Measurements from ENCODE around the gene DHRS4. TPM values are rescaled to one million over a fixed set of nuclear protein-coding genes. Genes with fewer than 3 reads are reported as not detected.

The DHRS4 gene
- total and polyA plus RNA-seq, 2 of the 13 experiments (the other 11 are each of a cell fraction or from before 2014, with no cell fraction given): 23.9 to 45.1 TPM

DNA sequence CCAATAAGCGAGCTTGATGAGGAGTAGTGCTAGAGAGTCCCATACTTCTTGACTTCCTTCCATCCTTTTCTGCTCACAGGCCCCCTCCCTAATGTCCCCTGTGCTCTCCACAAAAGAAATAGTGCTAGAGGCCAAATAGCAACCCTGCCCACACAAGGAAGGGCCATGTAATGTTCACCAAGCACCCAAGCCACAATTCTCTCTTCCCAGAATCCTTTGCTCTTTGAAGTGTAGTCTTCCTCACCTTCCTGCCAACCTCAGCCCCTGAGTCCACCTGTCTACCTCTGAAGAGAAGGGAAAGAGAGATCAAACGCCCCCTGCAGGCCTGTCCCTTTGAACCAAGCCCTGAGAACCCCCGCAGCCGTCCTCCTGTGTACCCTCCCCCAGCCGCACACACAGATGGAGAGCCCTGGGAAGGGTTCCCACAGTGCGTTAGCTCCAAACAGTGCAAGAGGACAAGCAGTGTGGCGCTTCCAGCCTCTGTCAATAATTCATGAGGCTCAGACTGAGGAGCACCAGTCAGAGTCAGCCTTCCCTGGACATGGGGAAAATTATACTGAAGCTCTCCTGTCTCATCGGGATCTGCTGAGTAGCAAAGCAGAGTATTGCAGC lies 1.9 kb upstream of the DHRS4 start (continued):
- TF ChIP-seq, protein P1, sequence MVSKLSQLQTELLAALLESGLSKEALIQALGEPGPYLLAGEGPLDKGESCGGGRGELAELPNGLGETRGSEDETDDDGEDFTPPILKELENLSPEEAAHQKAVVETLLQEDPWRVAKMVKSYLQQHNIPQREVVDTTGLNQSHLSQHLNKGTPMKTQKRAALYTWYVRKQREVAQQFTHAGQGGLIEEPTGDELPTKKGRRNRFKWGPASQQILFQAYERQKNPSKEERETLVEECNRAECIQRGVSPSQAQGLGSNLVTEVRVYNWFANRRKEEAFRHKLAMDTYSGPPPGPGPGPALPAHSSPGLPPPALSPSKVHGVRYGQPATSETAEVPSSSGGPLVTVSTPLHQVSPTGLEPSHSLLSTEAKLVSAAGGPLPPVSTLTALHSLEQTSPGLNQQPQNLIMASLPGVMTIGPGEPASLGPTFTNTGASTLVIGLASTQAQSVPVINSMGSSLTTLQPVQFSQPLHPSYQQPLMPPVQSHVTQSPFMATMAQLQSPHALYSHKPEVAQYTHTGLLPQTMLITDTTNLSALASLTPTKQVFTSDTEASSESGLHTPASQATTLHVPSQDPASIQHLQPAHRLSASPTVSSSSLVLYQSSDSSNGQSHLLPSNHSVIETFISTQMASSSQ (IDR thresholded peaks at IDR 0.05; ENCODE audit: low read depth): peak; percentile 52; the same call in 1 of the 2 replicates
- TF ChIP-seq, protein P1 (CRISPR knock-in tag; IDR thresholded peaks at IDR 0.05; ENCODE audit: borderline replicate concordance): no peak
- TF ChIP-seq, protein P2, sequence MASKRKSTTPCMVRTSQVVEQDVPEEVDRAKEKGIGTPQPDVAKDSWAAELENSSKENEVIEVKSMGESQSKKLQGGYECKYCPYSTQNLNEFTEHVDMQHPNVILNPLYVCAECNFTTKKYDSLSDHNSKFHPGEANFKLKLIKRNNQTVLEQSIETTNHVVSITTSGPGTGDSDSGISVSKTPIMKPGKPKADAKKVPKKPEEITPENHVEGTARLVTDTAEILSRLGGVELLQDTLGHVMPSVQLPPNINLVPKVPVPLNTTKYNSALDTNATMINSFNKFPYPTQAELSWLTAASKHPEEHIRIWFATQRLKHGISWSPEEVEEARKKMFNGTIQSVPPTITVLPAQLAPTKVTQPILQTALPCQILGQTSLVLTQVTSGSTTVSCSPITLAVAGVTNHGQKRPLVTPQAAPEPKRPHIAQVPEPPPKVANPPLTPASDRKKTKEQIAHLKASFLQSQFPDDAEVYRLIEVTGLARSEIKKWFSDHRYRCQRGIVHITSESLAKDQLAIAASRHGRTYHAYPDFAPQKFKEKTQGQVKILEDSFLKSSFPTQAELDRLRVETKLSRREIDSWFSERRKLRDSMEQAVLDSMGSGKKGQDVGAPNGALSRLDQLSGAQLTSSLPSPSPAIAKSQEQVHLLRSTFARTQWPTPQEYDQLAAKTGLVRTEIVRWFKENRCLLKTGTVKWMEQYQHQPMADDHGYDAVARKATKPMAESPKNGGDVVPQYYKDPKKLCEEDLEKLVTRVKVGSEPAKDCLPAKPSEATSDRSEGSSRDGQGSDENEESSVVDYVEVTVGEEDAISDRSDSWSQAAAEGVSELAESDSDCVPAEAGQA (IDR thresholded peaks at IDR 0.05; ENCODE audit: low read depth): no peak; the same call in 1 of the 2 replicates
- TF ChIP-seq, protein P2 (CRISPR knock-in tag; IDR thresholded peaks at IDR 0.05; ENCODE audit: borderline replicate concordance): no peak
- TF ChIP-seq ELF3 (CRISPR knock-in tag; IDR thresholded peaks at IDR 0.05): no peak
- TF ChIP-seq, protein P3, sequence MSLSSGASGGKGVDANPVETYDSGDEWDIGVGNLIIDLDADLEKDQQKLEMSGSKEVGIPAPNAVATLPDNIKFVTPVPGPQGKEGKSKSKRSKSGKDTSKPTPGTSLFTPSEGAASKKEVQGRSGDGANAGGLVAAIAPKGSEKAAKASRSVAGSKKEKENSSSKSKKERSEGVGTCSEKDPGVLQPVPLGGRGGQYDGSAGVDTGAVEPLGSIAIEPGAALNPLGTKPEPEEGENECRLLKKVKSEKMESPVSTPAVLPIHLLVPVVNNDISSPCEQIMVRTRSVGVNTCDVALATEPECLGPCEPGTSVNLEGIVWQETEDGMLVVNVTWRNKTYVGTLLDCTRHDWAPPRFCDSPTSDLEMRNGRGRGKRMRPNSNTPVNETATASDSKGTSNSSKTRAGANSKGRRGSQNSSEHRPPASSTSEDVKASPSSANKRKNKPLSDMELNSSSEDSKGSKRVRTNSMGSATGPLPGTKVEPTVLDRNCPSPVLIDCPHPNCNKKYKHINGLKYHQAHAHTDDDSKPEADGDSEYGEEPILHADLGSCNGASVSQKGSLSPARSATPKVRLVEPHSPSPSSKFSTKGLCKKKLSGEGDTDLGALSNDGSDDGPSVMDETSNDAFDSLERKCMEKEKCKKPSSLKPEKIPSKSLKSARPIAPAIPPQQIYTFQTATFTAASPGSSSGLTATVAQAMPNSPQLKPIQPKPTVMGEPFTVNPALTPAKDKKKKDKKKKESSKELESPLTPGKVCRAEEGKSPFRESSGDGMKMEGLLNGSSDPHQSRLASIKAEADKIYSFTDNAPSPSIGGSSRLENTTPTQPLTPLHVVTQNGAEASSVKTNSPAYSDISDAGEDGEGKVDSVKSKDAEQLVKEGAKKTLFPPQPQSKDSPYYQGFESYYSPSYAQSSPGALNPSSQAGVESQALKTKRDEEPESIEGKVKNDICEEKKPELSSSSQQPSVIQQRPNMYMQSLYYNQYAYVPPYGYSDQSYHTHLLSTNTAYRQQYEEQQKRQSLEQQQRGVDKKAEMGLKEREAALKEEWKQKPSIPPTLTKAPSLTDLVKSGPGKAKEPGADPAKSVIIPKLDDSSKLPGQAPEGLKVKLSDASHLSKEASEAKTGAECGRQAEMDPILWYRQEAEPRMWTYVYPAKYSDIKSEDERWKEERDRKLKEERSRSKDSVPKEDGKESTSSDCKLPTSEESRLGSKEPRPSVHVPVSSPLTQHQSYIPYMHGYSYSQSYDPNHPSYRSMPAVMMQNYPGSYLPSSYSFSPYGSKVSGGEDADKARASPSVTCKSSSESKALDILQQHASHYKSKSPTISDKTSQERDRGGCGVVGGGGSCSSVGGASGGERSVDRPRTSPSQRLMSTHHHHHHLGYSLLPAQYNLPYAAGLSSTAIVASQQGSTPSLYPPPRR (CRISPR knock-in tag; IDR thresholded peaks at IDR 0.05; ENCODE audit: borderline replicate concordance): no peak
- TF ChIP-seq TBX3 (IDR thresholded peaks at IDR 0.05; ENCODE audit: borderline replicate concordance): no peak
- no peak for TF ChIP-seq ZNF619 (CRISPR knock-in tag; IDR thresholded peaks at IDR 0.05)
- TF ChIP-seq, protein P4, sequence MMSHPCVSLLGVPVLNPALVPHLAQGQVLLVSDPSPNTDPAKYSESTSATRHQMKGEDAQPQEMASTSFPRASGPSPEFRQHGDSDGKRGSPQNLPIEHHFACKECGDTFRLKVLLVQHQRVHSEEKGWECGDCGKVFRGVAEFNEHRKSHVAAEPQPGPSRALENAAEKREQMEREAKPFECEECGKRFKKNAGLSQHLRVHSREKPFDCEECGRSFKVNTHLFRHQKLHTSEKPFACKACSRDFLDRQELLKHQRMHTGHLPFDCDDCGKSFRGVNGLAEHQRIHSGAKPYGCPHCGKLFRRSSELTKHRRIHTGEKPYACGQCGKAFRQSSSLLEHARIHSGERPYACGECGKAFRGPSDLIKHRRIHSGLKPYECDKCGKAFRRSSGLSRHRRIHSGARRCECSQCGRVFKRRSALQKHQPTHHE (CRISPR knock-in tag; IDR thresholded peaks at IDR 0.05; ENCODE audit: borderline replicate concordance): no peak
